ENCODE measurements around the gene MMP24. TPM values are rescaled to one million over a fixed set of nuclear protein-coding genes. Genes with fewer than 3 reads are reported as not detected.
A peak's percentile ranks its signal among the peaks of the same experiment; 100 is the strongest.

MMP24 gene
- total and polyA plus RNA-seq, 2 donors from 2014 or later: 10.7 to 12.4 TPM

GRCh38 chr20:35318502-35319157 is 92.1 kb downstream of the MMP24 start:
- no peak for FAIRE-seq
- peak in 1 of 5 donors; percentile 45 for DNase-seq
- H3K27me3 ChIP-seq (ENCODE audit: control insufficient read depth, insufficient read depth, low read length): no peaks in the 10 kb centered on the region
- no peak overlapping the region for H3K4me3 ChIP-seq (ENCODE audit: low read length in 3 of 3)
- peak overlapping the region; percentile 41 to 71 for H3K27ac ChIP-seq (ENCODE audit: low read depth in 2 of 2, low read length in 2 of 2)
- peaks cover 0 to 20% (median 7%) of the 10 kb centered on the region in 3 donors for H3K4me1 ChIP-seq (ENCODE audit: control insufficient read depth in 2 of 3, insufficient read depth in 2 of 3, low read depth in 1 of 3, low read length in 3 of 3)
- H3K36me3 ChIP-seq (ENCODE audit: control insufficient read depth in 2 of 3, insufficient read depth in 3 of 3, low read length in 3 of 3): peaks cover 0 to 4% (median 0%) of the 10 kb centered on the region in 3 donors
- peak overlapping the region in 1 of 3 donors; percentile 29 for H3K9ac ChIP-seq (ENCODE audit: low read length in 3 of 3)
- H3K9me3 ChIP-seq (ENCODE audit: control insufficient read depth in 2 of 3, insufficient read depth in 1 of 3, low read length in 3 of 3): no peaks in the 10 kb centered on the region
- intact Hi-C loops (cut with DNase I): no loop called here
- TF ChIP-seq CTCF (IDR thresholded peaks at IDR 0.05; ENCODE audit: borderline replicate concordance, extremely low read depth, insufficient read depth): no peak

- Histone ChIP-seq H3K4me1 (ENCODE audit: control insufficient read depth in 2 of 3, insufficient read depth in 2 of 3, low read depth in 1 of 3, low read length in 3 of 3) (peaks cover 0 to 20% (median 7%) of the 10 kb centered on the region in 3 donors), H3K27ac (ENCODE audit: low read depth in 2 of 2, low read length in 2 of 2) (peak overlapping the region; percentile 10 to 71), H3K9ac (ENCODE audit: low read length in 3 of 3) (no peak overlapping the region), H3K4me3 (ENCODE audit: low read length in 3 of 3) (no peak overlapping the region), H3K36me3 (ENCODE audit: control insufficient read depth in 2 of 3, insufficient read depth in 3 of 3, low read length in 3 of 3) (peaks cover 0 to 4% (median 0%) of the 10 kb centered on the region in 3 donors), H3K9me3 (ENCODE audit: control insufficient read depth in 2 of 3, insufficient read depth in 1 of 3, low read length in 3 of 3) (no peaks in the 10 kb centered on the region), H3K27me3 (ENCODE audit: control insufficient read depth, insufficient read depth, low read length) (no peaks in the 10 kb centered on the region)
- peak in 3 of 5 donors; percentile 29 to 73 (median 63) for DNase-seq
- no peak for FAIRE-seq
- TF ChIP-seq CTCF (IDR thresholded peaks at IDR 0.05; ENCODE audit: borderline replicate concordance, extremely low read depth, insufficient read depth): no peak
- intact Hi-C loops (cut with DNase I): no loop called here
Measured at GRCh38 chr20:35319192-35319870, 92.8 kb downstream of the MMP24 start.

GRCh38 chr20:35319871-35320197 is 93.3 kb downstream of the MMP24 start:
- no peaks in the 10 kb centered on the region for H3K27me3 ChIP-seq (ENCODE audit: control insufficient read depth, insufficient read depth, low read length)
- H3K9me3 ChIP-seq (ENCODE audit: control insufficient read depth in 2 of 3, insufficient read depth in 1 of 3, low read length in 3 of 3): no peaks in the 10 kb centered on the region
- peaks cover 0 to 4% (median 0%) of the 10 kb centered on the region in 3 donors for H3K36me3 ChIP-seq (ENCODE audit: control insufficient read depth in 2 of 3, insufficient read depth in 3 of 3, low read length in 3 of 3)
- no peak overlapping the region for H3K4me3 ChIP-seq (ENCODE audit: low read length in 3 of 3)
- TF ChIP-seq CTCF (IDR thresholded peaks at IDR 0.05; ENCODE audit: borderline replicate concordance, extremely low read depth, insufficient read depth): no peak
- FAIRE-seq: no peak
- peaks cover 0 to 20% (median 7%) of the 10 kb centered on the region in 3 donors for H3K4me1 ChIP-seq (ENCODE audit: control insufficient read depth in 2 of 3, insufficient read depth in 2 of 3, low read depth in 1 of 3, low read length in 3 of 3)
- H3K9ac ChIP-seq (ENCODE audit: low read length in 3 of 3): no peak overlapping the region
- intact Hi-C loops (cut with DNase I): no loop called here
- DNase-seq: no peak
- H3K27ac ChIP-seq (ENCODE audit: low read depth in 2 of 2, low read length in 2 of 2): no peak overlapping the region

All from kidney (tissue), 14 donors.